ENCODE results near the gene SRP19.
A peak's percentile ranks its signal among the peaks of the same experiment; 100 is the strongest.
"Not testable (repeated sequence)": the region's sequence is repeated elsewhere in the genome, so short reads cannot be mapped to it uniquely, and the experiment has no call there.

Gene SRP19

DNA sequence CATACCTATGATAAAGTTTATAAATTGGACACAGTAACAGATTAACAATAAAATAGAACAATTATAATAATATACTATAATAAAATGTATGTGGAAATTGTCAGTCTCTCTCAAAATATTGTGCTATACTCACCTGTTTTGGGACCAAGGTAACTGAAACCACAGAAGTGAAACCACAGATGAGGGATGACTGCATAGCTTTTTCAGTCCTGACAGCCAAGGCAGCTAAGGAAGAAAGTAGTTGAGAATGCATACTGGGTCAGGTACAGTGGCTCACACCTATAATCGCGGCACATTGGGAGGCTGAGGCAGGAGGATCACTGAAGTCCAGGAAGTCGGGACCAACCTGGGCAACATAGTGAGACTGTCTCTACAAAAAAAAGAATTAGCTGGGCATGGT, 8.9 kb downstream of the SRP19 start:
- DNase-seq (ENCODE audit: low read depth in 1 of 2, low spot score in 1 of 2) = no peak

DNA sequence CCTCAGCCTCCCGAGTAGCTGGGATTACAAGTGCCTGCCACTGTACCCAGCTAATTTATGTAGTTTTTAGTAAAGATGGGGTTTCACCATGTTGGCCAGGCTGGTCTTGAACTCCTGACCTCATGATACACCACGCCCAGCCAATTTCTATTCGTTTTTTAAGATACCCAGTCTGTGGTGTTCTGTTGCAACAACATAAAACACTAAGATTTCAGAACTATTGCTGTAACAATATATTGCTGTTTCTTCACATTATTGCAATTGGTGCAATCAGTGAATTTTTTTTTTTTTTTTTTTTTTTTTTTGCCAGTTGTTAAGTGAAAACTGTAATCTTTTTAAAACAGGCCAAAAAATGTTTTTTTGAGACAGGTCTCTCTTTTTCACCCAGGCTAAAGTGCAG, 9.9 kb downstream of the SRP19 start:
- DNase-seq (ENCODE audit: low read depth in 1 of 2, low spot score in 1 of 2) = no peak

DNA sequence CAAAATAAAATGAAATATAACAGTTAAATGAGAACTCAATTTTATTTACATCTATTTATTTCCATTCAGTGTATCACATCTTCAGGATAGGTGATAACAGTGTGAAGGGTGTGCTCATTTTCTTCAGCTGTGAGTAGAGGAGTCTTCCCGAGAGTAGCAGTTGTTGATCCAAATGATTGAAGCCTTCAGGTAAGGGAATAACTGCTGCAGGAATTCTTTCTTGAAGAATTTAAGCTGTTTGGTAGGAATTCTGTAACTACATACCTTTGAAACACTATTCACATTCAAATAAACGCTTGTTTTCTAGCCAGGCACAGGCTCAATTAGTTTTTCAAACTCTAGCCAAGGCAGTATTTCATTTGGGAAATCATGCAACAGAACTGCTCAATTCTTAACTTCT, 15.3 kb downstream of the SRP19 start:
- no peak for DNase-seq (ENCODE audit: low read depth in 1 of 2, low spot score in 1 of 2)

DNA sequence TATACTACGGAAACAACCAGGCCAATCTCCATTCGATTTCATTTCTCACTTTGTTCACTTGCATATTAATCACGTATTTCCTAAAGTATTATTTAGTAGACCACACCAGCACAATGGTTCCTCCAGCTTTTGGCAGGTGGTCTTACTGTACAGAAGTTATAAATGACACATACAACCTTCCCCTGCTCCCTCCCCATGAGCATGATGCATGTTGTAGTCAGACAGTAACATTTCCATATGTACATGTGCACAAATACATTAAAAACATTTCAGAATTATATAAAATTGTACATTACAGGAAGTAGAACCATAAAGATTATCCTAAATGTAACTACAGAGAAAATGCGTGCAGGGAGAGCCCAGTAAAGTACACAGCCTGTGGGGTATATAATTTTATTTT, 17.0 kb downstream of the SRP19 start:
- DNase-seq (ENCODE audit: low read depth in 1 of 2, low spot score in 1 of 2) = no peak

DNA sequence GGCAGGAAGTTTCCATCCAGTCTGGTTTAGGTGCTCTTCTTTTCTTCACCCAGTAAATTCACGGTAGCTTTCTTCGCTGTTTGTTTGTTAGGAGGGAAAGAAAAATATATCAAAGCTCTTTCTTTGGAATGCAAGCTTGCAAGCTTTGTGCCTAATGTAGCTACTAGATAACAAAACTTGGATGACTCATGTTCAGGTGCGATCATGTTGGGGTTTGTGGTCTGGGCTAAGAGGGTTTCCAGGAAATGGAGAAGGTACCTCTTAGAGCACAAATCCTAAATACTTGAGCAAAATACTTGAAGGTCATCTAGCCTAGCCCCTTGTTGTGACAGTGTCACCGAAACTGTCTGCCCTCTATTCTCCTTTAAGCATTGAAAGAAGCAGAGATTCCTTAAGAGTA, 17.7 kb downstream of the SRP19 start:
- peak in 1 of 2 donors; percentile 35 for DNase-seq (ENCODE audit: low read depth in 1 of 2, low spot score in 1 of 2)

DNA sequence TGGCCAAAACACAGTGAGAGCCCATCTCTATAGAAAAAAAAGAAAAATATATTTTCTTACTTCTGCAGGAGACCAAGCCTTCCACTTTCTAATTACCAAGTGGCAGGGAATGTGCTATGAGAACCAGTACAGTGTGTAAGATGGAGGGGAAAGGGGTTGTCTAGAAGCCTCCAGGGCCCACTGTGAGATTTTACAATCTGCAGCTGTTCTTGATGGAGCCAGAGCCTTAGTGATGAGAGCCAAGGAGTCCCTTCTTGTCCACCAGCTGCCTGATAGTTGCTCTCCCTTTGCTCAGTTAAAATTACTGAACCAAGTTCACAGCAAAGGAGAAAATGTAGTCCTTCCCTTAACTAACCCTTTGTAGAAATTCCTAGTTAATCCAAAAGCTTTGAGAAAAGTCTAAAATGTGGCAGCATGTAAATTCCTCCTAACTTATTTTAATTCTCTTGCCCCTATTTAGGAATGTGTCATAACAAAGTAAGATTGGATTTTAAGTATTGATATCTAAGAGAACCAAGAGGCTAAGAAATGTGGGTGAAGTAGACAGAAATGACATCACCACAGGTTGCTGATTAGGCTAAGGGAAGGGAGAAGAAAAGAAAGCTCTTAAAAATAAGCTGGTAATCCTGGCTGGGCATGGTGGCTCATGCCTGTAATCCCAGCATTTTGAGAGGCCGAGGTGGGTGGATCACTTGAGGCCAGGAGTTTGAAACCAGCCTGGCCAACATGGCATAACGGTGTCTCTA, 19.3 kb downstream of the SRP19 start:
- no peak for DNase-seq (ENCODE audit: low read depth in 1 of 2, low spot score in 1 of 2)

DNA sequence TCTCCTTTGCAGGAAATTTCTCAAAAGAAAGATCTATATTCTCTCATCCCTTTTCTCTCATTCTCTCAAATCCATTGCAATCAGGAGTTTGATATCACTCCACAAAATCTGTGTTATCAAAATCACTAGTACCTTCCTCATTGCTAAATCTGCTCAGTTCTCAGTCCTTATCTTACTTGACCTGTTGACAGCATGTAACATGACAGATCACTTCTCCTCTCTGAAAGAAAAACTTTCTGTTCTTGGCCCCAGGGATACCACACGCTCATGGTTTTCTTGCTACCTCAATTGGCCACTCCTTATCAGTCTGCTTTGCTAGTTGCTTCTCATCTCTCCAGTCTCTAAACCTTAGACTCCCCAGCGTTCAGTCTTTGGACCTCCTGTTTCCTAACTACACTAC, 22.1 kb downstream of the SRP19 start:
- DNase-seq (ENCODE audit: low read depth in 1 of 2, low spot score in 1 of 2) = no peak

DNA sequence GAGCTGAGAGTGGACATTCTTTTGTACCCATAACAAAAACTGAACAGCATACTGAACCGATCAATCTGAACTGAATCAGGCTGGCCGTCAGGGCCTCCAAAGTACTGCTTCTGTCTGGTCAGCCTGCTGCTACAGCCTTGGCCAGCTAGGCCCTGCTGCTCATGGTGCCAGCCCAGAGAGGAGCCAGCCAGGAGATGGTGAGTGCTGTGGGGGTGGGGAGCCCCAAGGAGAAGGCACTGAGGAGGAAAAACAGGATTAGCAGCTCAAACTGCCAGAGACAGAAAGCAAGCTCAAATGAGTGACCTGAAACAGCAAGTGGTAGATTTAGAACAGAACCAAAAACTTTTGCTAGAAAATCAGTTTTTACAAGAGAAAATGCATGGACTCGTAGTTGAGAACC, 23.9 kb downstream of the SRP19 start:
- DNase-seq (ENCODE audit: low read depth in 1 of 2, low spot score in 1 of 2) = no peak

DNA sequence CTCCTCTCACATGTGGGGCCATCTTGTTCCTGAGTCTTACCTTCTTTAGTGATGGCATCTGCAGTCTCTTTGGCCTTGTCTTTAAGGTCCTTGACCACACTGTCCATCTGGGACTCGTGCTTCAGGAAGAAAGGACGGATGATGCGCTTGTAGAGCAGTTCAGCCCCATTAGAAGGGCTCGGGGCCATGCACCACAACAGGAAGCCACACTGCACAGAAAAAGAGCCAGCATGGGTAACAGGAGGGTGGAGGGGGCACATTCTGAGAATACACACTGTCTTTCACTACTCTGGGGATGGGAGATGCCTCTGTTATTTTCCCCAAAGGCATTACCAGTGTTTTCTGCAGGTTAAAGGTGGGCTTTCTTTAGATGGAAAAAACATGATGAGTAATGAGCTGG, 25.9 kb downstream of the SRP19 start:
- no peak for DNase-seq (ENCODE audit: low read depth in 1 of 2, low spot score in 1 of 2)

DNA sequence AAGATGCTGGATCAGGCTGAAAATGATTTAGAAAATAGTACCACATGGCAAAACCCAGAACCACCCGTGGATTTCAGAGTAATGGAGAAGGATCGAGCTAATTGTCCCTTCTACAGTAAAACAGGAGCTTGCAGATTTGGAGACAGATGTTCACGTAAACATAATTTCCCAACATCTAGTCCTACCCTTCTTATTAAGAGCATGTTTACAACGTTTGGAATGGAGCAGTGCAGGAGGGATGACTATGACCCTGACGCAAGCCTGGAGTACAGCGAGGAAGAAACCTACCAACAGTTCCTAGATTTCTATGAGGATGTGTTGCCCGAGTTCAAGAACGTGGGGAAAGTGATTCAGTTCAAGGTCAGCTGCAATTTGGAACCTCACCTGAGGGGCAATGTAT, 31.0 kb downstream of the SRP19 start:
- DNase-seq (ENCODE audit: low read depth in 1 of 2, low spot score in 1 of 2) = not testable (repeated sequence)

DNA sequence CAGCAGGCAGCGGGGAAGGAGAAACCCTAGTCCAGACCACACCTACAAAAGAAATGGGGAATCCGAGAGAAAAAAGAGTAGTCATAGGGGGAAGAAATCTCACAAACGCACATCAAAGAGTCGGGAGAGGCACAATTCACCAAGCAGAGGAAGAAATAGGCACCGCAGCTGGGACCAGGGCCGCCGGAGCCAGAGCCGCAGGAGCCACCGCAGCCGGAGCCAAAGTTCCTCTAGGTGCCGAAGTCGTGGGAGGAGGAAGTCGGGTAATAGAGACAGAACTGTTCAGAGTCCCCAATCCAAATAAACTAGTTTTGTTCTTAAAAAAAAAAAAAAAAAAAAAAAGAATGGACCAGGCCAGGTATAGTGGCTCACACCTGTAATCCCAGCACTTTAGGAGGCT, 31.7 kb downstream of the SRP19 start:
- no peak for DNase-seq (ENCODE audit: low read depth in 1 of 2, low spot score in 1 of 2)

DNA sequence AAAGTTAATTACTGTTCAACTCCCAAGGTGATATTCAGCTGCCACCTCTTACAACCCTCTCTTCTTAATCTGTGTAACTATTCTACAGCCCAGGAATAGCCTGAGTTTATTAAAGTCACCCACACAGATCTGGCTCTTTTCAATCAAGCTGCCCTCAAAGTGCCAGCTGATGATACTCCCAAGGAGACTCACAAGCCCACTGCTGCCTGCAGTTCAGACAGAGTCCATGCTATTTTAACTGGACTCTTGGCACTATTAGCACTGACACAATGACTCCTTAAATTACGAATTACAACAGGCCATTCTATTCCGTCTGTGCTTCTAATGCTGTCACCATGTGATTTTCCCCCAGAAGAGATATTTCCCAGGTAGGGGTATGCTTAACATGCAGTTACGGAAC, 34.6 kb downstream of the SRP19 start:
- no peak for DNase-seq (ENCODE audit: low read depth in 1 of 2, low spot score in 1 of 2)

DNA sequence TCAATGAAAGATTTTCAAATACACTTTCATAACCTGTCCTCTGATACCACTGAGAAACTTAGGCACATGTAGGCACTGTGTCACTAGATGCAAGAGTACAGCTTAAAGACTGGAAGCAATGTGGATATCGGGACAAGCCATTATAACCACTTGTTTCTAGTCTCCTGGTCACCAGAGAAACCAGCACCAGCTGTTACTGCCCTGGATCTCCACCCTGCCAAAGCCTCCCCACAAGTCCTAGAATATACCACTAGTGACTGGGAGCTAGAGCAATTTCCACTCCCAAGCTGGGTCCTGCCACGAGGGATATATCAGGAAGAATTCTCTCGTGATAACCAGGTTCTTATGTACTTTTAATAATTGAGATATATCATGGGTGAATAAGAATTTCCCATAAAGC, 41.5 kb downstream of the SRP19 start:
- no peak for DNase-seq (ENCODE audit: low read depth in 1 of 2, low spot score in 1 of 2)

DNA sequence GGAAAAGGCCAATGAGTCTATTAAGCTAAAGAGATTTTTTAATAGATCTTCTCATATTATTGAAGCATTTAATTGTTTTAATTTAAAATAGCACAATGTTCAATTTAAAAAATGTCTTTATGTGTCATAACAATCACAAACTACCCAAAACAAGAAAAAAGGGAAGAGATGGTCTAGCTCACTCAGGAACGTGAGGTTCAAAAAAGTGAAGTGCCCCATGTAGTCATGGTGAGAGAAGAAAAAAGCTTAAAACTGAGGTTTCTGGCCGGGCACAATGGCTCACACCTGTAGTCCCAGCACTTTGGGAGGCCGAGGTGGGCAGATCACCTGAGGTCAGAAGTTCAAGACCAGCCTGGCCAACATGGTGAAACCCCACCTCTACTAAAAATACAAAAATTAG, 43.9 kb downstream of the SRP19 start:
- DNase-seq (ENCODE audit: low read depth in 1 of 2, low spot score in 1 of 2) = not testable (repeated sequence)

DNA sequence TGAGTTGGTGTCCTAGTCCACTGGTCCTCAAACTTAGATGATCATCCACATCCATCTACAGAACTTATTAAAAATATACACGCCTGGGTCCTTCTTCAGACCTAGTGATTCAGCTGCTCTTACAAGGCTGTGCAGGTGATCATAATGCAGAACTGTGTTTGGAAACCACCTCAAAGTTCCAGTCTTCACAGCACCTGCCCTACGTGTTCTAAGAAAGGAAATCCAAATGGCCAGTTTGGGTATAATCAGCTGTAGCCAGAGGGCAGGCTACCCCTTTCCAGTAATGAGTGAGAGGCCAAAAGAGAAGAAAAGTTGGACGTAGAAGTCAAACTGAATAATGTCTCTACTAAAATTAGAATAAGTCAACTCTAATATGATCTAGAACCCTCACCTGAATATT, 45.5 kb downstream of the SRP19 start:
- DNase-seq (ENCODE audit: low read depth in 1 of 2, low spot score in 1 of 2) = no peak

DNA sequence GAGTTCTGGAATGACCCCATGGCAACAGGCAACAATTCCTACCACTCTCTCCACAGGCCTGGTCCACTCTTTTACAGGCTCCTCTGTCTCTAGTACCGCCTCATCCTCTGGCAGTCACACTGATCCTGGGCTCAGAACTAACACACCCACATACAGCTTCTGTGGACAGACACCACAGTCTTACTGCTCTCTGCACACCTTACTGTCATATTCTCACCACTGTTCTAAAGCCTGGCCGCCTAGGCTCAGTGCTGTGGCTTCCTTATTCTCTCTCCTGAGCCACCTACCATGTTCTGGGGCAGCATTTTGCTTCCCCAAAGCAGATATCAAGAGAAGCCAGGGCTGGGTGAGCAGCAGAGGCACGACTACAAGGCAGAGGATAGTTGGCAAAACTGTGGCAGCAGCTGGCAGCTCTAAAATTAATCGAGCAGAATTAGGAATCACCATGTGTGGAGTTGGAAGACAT, 46.1 kb downstream of the SRP19 start:
- no peak for DNase-seq (ENCODE audit: low read depth in 1 of 2, low spot score in 1 of 2)

DNA sequence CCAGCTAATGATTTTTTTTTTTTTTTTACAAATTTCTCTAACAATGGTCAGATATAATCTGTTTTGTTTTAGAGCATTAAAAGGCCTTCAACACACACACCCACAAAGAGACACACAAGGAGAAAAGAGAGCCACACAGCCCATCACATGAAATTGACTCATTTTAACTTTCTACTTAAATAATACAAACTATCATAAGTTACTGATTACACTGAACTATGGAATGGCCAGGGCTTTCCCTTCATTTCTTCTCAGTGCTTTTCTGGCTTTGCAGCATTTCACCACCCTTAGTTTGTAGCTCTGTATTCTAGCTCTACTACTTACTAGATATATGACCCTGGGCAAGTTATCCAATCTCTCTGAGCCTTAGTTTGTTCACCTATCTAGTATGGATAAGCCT, 47.8 kb downstream of the SRP19 start:
- DNase-seq (ENCODE audit: low read depth in 1 of 2, low spot score in 1 of 2) = no peak

DNA sequence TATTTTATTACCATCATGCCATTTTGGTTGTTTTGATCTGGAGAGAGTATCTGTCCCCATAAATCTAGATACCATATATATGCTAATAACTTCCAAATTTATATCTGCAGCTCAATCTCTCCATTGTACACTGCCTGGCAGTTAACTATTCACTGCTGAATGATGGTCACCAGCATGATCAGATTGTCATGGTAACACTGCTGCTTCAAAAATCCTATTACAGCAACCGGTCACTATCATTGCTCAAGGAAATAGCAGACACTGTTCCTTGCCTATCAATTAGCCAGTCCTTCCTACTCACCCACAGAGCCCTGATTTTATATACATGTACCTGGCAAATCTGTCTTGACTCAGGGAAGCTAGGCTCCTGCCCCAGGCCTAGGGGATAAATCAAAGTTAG, 49.4 kb downstream of the SRP19 start:
- no peak for DNase-seq (ENCODE audit: low read depth in 1 of 2, low spot score in 1 of 2)

DNA sequence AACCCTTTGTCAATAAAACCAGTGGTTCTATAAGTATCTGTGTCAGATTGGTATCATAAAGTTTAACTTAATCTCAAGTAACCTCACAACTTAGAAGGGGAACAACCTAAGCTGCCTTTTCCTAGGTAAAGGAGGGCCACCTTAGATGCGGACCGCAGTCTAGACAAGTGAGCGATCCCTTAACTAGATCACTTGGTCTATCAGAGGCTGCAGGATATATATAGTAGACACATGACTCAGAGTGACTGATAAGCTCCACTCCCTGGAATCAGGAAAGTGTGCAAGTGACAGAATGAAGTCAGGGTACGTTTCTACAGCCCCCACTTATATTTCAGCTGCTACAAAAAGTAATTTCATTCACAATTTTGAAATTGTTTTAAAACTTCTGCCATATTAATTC, 53.5 kb downstream of the SRP19 start:
- DNase-seq (ENCODE audit: low read depth in 1 of 2, low spot score in 1 of 2) = no peak

DNA sequence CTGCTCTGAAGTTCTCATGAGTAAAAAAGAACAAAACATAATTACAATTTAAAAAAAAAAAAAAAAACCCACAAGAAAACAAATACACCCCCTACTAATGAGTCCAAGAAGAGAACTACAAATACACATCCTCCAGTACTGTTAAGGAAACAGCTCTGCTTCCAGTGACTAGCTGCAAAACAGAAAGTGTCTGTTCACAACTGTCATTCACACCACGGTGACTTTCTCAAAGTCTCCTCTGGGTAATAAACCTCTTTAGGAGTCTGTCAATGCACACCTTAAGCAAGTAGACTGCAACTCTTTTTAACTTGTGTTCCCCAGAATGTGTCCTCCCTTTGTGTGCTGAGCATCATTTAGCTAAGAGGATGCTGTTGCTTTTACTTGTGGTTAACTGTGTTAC, 54.7 kb downstream of the SRP19 start:
- DNase-seq (ENCODE audit: low read depth in 1 of 2, low spot score in 1 of 2) = no peak

DNA sequence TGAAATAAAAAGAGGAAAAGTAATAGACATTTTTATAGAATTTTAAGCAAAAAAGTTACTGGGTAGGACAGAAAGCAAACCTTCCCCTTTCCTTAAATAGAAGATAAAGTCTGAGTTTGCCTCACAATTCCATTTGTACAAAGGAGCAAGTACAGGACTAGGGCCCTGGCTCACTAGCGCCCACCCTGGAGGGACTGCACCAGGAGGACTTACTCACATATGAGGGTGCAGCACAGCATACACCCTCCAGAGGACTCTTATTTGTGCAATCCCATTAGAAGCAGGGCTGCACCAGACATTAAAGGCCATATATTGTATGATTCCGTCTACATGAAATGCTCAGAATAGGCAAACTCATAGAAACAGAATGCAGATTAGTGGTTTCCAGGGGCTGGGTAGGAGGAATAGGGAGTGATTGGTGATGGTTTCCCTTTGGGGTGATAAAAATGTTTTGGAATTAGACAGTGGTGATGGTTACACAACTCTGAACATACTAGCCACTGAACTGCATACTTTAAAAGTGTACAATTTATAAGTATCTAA, 56.4 kb downstream of the SRP19 start:
- DNase-seq (ENCODE audit: low read depth in 1 of 2, low spot score in 1 of 2) = no peak

DNA sequence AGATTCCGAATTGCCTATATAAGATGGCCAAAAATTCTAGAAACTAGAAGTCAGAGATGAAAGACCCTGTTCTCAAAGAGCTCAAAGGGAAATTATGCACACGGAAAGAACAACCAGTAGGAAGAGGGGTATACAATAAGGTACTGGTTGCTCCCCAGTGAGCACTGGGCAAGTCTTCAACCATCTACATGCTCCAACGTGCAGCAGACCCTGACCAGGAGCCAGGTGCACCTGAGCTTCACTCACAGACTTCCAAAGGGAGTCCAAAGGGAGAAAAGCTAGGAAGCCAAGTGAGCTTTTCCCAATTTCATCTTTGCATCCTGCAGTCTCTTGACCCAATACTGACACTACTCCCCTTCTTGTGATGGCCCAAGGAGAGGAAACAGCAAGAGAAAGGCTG, 57.0 kb downstream of the SRP19 start:
- DNase-seq (ENCODE audit: low read depth in 1 of 2, low spot score in 1 of 2) = no peak

DNA sequence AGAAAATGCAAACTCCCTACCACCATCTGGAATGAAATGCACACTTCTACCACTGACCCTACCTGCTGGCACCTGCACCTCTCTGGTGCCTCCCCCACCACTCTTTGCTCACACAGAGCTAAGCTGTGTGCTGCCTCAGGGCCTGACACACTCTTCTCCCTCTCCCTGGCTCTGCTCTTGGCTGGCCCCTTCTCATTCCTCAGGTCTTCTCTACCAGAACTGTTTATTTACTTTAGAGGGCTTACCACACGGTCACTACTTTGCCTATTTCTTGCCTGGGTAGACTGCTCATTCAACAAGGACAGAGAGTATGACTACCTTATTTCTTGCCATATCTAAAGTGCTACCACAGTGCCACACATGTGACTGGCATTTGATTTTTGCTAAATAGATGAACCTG, 57.6 kb downstream of the SRP19 start:
- no peak for DNase-seq (ENCODE audit: low read depth in 1 of 2, low spot score in 1 of 2)
